ENCODE measurements around the gene PRR30.

GRCh38 chr2:27109083-27109482 is 30.1 kb downstream of the PRR30 start:
- no peak for TF ChIP-seq CTCF (conservative IDR thresholded peaks at IDR 0.05; ENCODE audit: low read depth, low read length)
- no peak for TF ChIP-seq MAFK (IDR thresholded peaks at IDR 0.05; ENCODE audit: low read depth, low read length)
- TF ChIP-seq BHLHE40 (IDR thresholded peaks at IDR 0.05; ENCODE audit: low read depth, low read length): no peak
- TF ChIP-seq POLR2A (IDR thresholded peaks at IDR 0.05; ENCODE audit: low read depth, low read length): no peak
- TF ChIP-seq CHD1 (IDR thresholded peaks at IDR 0.05; ENCODE audit: low read depth, low read length): no peak
- no peak for TF ChIP-seq CEBPB (IDR thresholded peaks at IDR 0.05; ENCODE audit: low read depth, low read length)
- TF ChIP-seq USF2 (IDR thresholded peaks at IDR 0.05; ENCODE audit: low read depth, low read length): no peak
- TF ChIP-seq RCOR1 (IDR thresholded peaks at IDR 0.05; ENCODE audit: insufficient replicate concordance, low read length): no peak
- no peak for TF ChIP-seq NFE2L2 (IDR thresholded peaks at IDR 0.05; ENCODE audit: low read depth, low read length)
- no peak for TF ChIP-seq RFX5 (IDR thresholded peaks at IDR 0.05; ENCODE audit: low read depth, low read length)
- TF ChIP-seq MAZ (IDR thresholded peaks at IDR 0.05; ENCODE audit: borderline replicate concordance, low read depth, low read length): no peak
- no peak for TF ChIP-seq RAD21 (IDR thresholded peaks at IDR 0.05; ENCODE audit: low read length)
- no peak for TF ChIP-seq MXI1 (IDR thresholded peaks at IDR 0.05; ENCODE audit: borderline replicate concordance, low read depth, low read length)
- no peak for TF ChIP-seq FOS (IDR thresholded peaks at IDR 0.05; ENCODE audit: low read depth, low read length)

Measured in IMR-90 (cell line).